H1 (cell line): ENCODE data around the gene SNED1. TPM values are rescaled to one million over a fixed set of nuclear protein-coding genes. Genes with fewer than 3 reads are reported as not detected.

Experiments used
- CTCF ChIA-PET: fragments of 300-600 bp; sonication (Branson Sonifier 250); formaldehyde crosslinking; loops from one replicate; lab custom pipeline; 2021; ENCODE audit not compliant: partially characterized antibody; lab: Charles Lee
- POLR2A ChIA-PET: fragments of 300-600 bp; sonication (Branson Sonifier 250); formaldehyde crosslinking; loops from one replicate; lab custom pipeline; 2021; ENCODE audit warnings: inconsistent platforms; ENCODE audit not compliant: partially characterized antibody; lab: Charles Lee
- DNase-seq, 2 experiments: peaks; one replicate each; pipeline versions ENCODE4 v3.0.0 to v3.0.0-alpha.2; 2010 to 2022; ENCODE audit warnings: low spot score in 2 of 2, low read depth in 1 of 2, mixed read lengths in 1 of 2
- FAIRE-seq: peaks from 2 replicates; lab custom pipeline; 2011; peaks lifted over from hg19 to GRCh38; lab: Jason Lieb, UNC
- H2AFZ ChIP-seq: 2 replicates; pipeline ENCODE4 v1.8.1; 2012; ENCODE audit warnings: low read length, inconsistent platforms
- H2AK5ac ChIP-seq: 2 replicates; pipeline ENCODE4 v1.6.1; 2013; ENCODE audit warnings: low read depth, low read length
- H2BK120ac ChIP-seq: replicated peaks from 2 replicates; pipeline ENCODE3; 2013; ENCODE audit warnings: low read depth, low read length, inconsistent platforms
- H2BK12ac ChIP-seq: 2 replicates; pipeline ENCODE4 v1.6.1; 2013; ENCODE audit warnings: low read depth, low read length
- H2BK15ac ChIP-seq: 2 replicates; pipeline ENCODE4 v1.6.1; 2013; ENCODE audit warnings: low read length
- H2BK20ac ChIP-seq: 2 replicates; pipeline ENCODE4 v1.6.1; 2013; ENCODE audit warnings: low read length
- H2BK5ac ChIP-seq: 2 replicates; pipeline ENCODE4 v1.6.1; 2013; ENCODE audit warnings: low read depth, low read length
- H3K14ac ChIP-seq: 2 replicates; pipeline ENCODE4 v1.6.1; 2013; ENCODE audit warnings: inconsistent platforms; ENCODE audit not compliant: insufficient read length
- H3K18ac ChIP-seq: 2 replicates; pipeline ENCODE4 v1.6.1; 2013; ENCODE audit warnings: low read length; ENCODE audit errors: extremely low read depth
- H3K23ac ChIP-seq: 2 replicates; pipeline ENCODE4 v1.6.1; 2013; ENCODE audit warnings: inconsistent platforms; ENCODE audit not compliant: insufficient read length
- H3K23me2 ChIP-seq: 2 replicates; pipeline ENCODE4 v1.6.1; 2013; ENCODE audit warnings: low read depth, low read length
- H3K27ac ChIP-seq: 2 replicates; pipeline ENCODE4 v1.6.1; 2011; ENCODE audit warnings: low read depth, low read length, inconsistent platforms
- H3K27me3 ChIP-seq, 4 experiments: replicated peaks in 1 of 4; 1 replicate in 1 of 4; 2 replicates in 3 of 4; pipeline versions ENCODE4 v1.6.1 to v1.8.1; 2011 to 2013; ENCODE audit warnings: low read length in 3 of 4, mild to moderate bottlenecking in 3 of 4, inconsistent platforms in 2 of 4, mixed read lengths in 2 of 4, moderate library complexity in 1 of 4; ENCODE audit not compliant: control insufficient read depth in 3 of 4, insufficient read depth in 3 of 4; ENCODE audit errors: extremely low read depth in 1 of 4
- H3K36me3 ChIP-seq, 4 experiments: 2 replicates each; pipeline versions ENCODE4 v1.6.1 to v1.8.1; 2011 to 2013; ENCODE audit warnings: mild to moderate bottlenecking in 4 of 4, low read length in 3 of 4, moderate library complexity in 2 of 4, control low read depth in 1 of 4, inconsistent platforms in 1 of 4; ENCODE audit not compliant: insufficient read depth in 4 of 4, control insufficient read depth in 2 of 4
- H3K4ac ChIP-seq: replicated peaks from 2 replicates; pipeline ENCODE3; 2013; ENCODE audit warnings: low read length, low read depth, mixed read lengths, inconsistent platforms; ENCODE audit not compliant: insufficient read length
- H3K4me1 ChIP-seq, 4 experiments: replicated peaks in 1 of 4; 1 replicate in 1 of 4; 2 replicates in 3 of 4; pipeline versions ENCODE4 v1.6.1 to v1.8.1; 2011 to 2013; ENCODE audit warnings: low read length in 3 of 4, inconsistent platforms in 2 of 4, mixed read lengths in 1 of 4; ENCODE audit not compliant: insufficient read depth in 4 of 4, control insufficient read depth in 3 of 4
- H3K4me2 ChIP-seq, 2 experiments: 2 replicates each; pipeline versions ENCODE4 v1.6.1 to v1.8.1; 2011 to 2013; ENCODE audit warnings: low read depth in 2 of 2, low read length in 2 of 2, control low read depth in 1 of 2, inconsistent platforms in 1 of 2, mild to moderate bottlenecking in 1 of 2; ENCODE audit not compliant: insufficient read depth in 1 of 2
- H3K4me3 ChIP-seq, 4 experiments: fragments of 200-600, 300-600 bp in 1 of 4; sonication (generic), shearing (Covaris generic), sonication (Bioruptor Twin) in 1 of 4; 2 replicates each; pipeline versions ENCODE4 v1.5.1 to v1.8.1; 2011 to 2016; ENCODE audit warnings: low read length in 4 of 4, low read depth in 3 of 4, control low read depth in 2 of 4, inconsistent platforms in 2 of 4, mild to moderate bottlenecking in 2 of 4, mixed read lengths in 1 of 4, moderate library complexity in 1 of 4; ENCODE audit not compliant: insufficient read depth in 2 of 4; ENCODE audit errors: extremely low read depth in 1 of 4
- H3K56ac ChIP-seq: replicated peaks from 2 replicates; pipeline ENCODE3; 2013; ENCODE audit warnings: low read depth, mild to moderate bottlenecking, mixed read lengths, low read length, inconsistent platforms; ENCODE audit not compliant: insufficient read length
- H3K79me1 ChIP-seq: 2 replicates; pipeline ENCODE4 v1.6.1; 2013; ENCODE audit warnings: low read depth, low read length, control low read depth
- H3K79me2 ChIP-seq, 2 experiments: 2 replicates each; pipeline versions ENCODE4 v1.6.1 to v1.8.1; 2012 to 2013; ENCODE audit warnings: low read length in 2 of 2, mild to moderate bottlenecking in 2 of 2, inconsistent platforms in 1 of 2; ENCODE audit not compliant: insufficient read depth in 2 of 2, control insufficient read depth in 1 of 2
- H3K9ac ChIP-seq, 4 experiments: replicated peaks in 1 of 4; 1 replicate in 1 of 4; 2 replicates in 3 of 4; pipeline versions ENCODE4 v1.6.1 to v1.8.1; 2011 to 2013; ENCODE audit warnings: low read depth in 3 of 4, low read length in 3 of 4, control low read depth in 2 of 4, mild to moderate bottlenecking in 2 of 4, moderate library complexity in 2 of 4, inconsistent platforms in 1 of 4; ENCODE audit errors: extremely low read depth in 1 of 4
- H3K9me3 ChIP-seq, 2 experiments: 2 replicates each; pipeline versions ENCODE4 v1.6.1 to v1.8.1; 2012 to 2013; ENCODE audit warnings: mild to moderate bottlenecking in 2 of 2, moderate library complexity in 2 of 2, control low read depth in 1 of 2, inconsistent platforms in 1 of 2, low read depth in 1 of 2, low read length in 1 of 2, mixed read lengths in 1 of 2; ENCODE audit not compliant: insufficient read depth in 2 of 2
- H4K20me1 ChIP-seq, 2 experiments: replicated peaks in 1 of 2; 2 replicates each; pipeline versions ENCODE3 to v1.8.1; 2011 to 2013; ENCODE audit warnings: inconsistent platforms in 2 of 2, low read length in 2 of 2, mild to moderate bottlenecking in 1 of 2; ENCODE audit not compliant: insufficient read depth in 2 of 2, control insufficient read depth in 1 of 2
- H4K5ac ChIP-seq: 2 replicates; pipeline ENCODE4 v1.6.1; 2013; ENCODE audit warnings: low read length, low read depth, mixed read lengths, inconsistent platforms; ENCODE audit not compliant: insufficient read length
- H4K8ac ChIP-seq: 2 replicates; pipeline ENCODE4 v1.8.0; 2013; ENCODE audit warnings: mild to moderate bottlenecking, moderate library complexity, low read length, inconsistent platforms; ENCODE audit not compliant: insufficient read depth; ENCODE audit errors: extremely low read depth
- H4K91ac ChIP-seq: replicated peaks from 2 replicates; pipeline ENCODE3; 2013; ENCODE audit warnings: low read length, mixed read lengths, inconsistent platforms; ENCODE audit not compliant: insufficient read length
- CBX5 ChIP-seq: fragments of 300-800, 300-1000 bp; sonication (generic); IDR thresholded peaks from 2 replicates; pipeline ENCODE4 v1.7.1; 2016; ENCODE audit warnings: antibody characterized with exemption, low read length, low read depth
- FOSL1 ChIP-seq: IDR thresholded peaks from 2 replicates; pipeline ENCODE4 v1.6.1; 2011; ENCODE audit warnings: mild to moderate bottlenecking, low read depth, low read length, moderate library complexity; ENCODE audit not compliant: insufficient read depth
- GTF2F1 ChIP-seq: IDR thresholded peaks from 2 replicates; pipeline ENCODE4 v1.6.1; 2012; ENCODE audit warnings: low read depth, low read length, improper control_type of control experiment, borderline replicate concordance
- NANOG ChIP-seq: IDR thresholded peaks from 2 replicates; pipeline ENCODE4 v1.6.1; 2011; ENCODE audit warnings: low read length, low read depth, mild to moderate bottlenecking, inconsistent platforms; ENCODE audit not compliant: insufficient read depth, poor library complexity, severe bottlenecking
- RBBP5 ChIP-seq: IDR thresholded peaks from 2 replicates; pipeline ENCODE4 v1.7.1; 2012; ENCODE audit warnings: low read depth, mild to moderate bottlenecking, inconsistent platforms, low read length, moderate library complexity, borderline replicate concordance
- ZNF274 ChIP-seq: IDR thresholded peaks from 2 replicates; pipeline ENCODE4 v1.7.0; 2012; ENCODE audit warnings: low read length, borderline replicate concordance; ENCODE audit errors: extremely low read depth
- WGBS, 2 experiments: shearing (Covaris generic) in 1 of 2; methylation state at CpG; one replicate each; pipeline versions ENCODE4 v1.1.6 to v1.1.7; 2013 to 2015; ENCODE audit warnings: low lambda C conversion rate in 2 of 2, mixed read lengths in 2 of 2, inconsistent platforms in 1 of 2, low coverage in 1 of 2, missing lambda C conversion rate in 1 of 2; ENCODE audit not compliant: insufficient replicate concordance in 2 of 2, insufficient coverage in 1 of 2, insufficient read length in 1 of 2; ENCODE audit errors: extremely low coverage in 1 of 2, missing lambda C conversion rate in 1 of 2; 5-methylcytosine and 5-hydroxymethylcytosine counted together
- polyA plus RNA-seq, 7 experiments: library from polyadenylated mRNA; depleted of rRNA in 3 of 7; stranded (reverse) in 5 of 7; unstranded in 2 of 7; fragments of >200 nt in 5 of 7; fragments of 200-250 nt in 2 of 7; gene quantifications; 1 replicate in 5 of 7; 2 replicates in 1 of 7; 4 replicates in 1 of 7; pipeline versions ENCODE4 v1.2.1 to v1.2.3, GENCODE V29; 2011 to 2013; ENCODE audit warnings: missing spikeins in 2 of 7, mixed read lengths in 2 of 7
- total RNA-seq: library from RNA; stranded (reverse); fragmentation: NEBNext Ultra II Directional; extraction: Animal tissue kit (Norgen Biotek cat#: 25700); gene quantifications from 2 replicates; pipeline ENCODE4 v1.2.1, GENCODE V29; 2021

SNED1 gene
- total and polyA plus RNA-seq, 2 of the 8 experiments (the other 6 are each of a cell fraction or from before 2014, with no cell fraction given): 1.9 TPM

- Histone ChIP-seq H3K9ac (no peak overlapping the region), H2BK12ac (no peak overlapping the region), H3K14ac (no peak overlapping the region), H3K79me1 (no peaks in the 10 kb centered on the region)
- no peak for TF ChIP-seq CBX5
- TF ChIP-seq FOSL1: no peak
- TF ChIP-seq GTF2F1: no peak
- no peak for TF ChIP-seq ZNF274
- no peak for TF ChIP-seq NANOG
- TF ChIP-seq RBBP5: no peak
- TF ChIP-seq, all 59 proteins: peak for 0
- no peak overlapping the region for H3K4ac ChIP-seq
- no peak overlapping the region for H3K23ac ChIP-seq
- no peak overlapping the region for H4K8ac ChIP-seq
- no peak overlapping the region for H2AFZ ChIP-seq
- no peak overlapping the region for H2BK5ac ChIP-seq
- no peak overlapping the region for H4K5ac ChIP-seq
- no peak overlapping the region for H2BK120ac ChIP-seq
- CTCF ChIA-PET: interaction anchor here (1.3 to 1.4 kb wide), 2 partner anchors 12 to 56 kb away, joined by 4 to 6 read pairs; no protein-coding TSS in a partner anchor
- H2BK15ac ChIP-seq: no peak overlapping the region
- H3K36me3 ChIP-seq: no peaks in the 10 kb centered on the region
- WGBS, 2 experiments: 94% methylated on average over 3 of the region's 3 CpGs; no CpG with 5 or more reads in 1 of the 2 experiments
- FAIRE-seq (no peak), DNase-seq (no peak)
- POLR2A ChIA-PET: no interaction called here
- no peaks in the 10 kb centered on the region; a peak in 1 of 7 replicates for H3K4me1 ChIP-seq
- no peak overlapping the region for H4K91ac ChIP-seq
- H3K4me2 ChIP-seq: no peak overlapping the region
- H4K20me1 ChIP-seq: no peaks in the 10 kb centered on the region
- no peak overlapping the region for H3K27ac ChIP-seq
- no peaks in the 10 kb centered on the region for H3K9me3 ChIP-seq
- no peak overlapping the region for H3K4me3 ChIP-seq
- H3K18ac ChIP-seq: no peak overlapping the region
- no peak overlapping the region for H2BK20ac ChIP-seq
- H3K23me2 ChIP-seq: no peaks in the 10 kb centered on the region
- no peaks in the 10 kb centered on the region for H3K79me2 ChIP-seq
- no peak overlapping the region for H2AK5ac ChIP-seq
- H3K27me3 ChIP-seq: no peaks in the 10 kb centered on the region
- H3K56ac ChIP-seq: no peak overlapping the region
Observed at GRCh38 chr2:240970104-240970503, 28.3 kb upstream of the SNED1 start.
